ENCODE measurements around the gene SLC6A9.
A peak's percentile ranks its signal among the peaks of the same experiment; 100 is the strongest.

Gene SLC6A9

GRCh38 chr1:44047131-44047530 lies 15.9 kb upstream of the SLC6A9 start:
- no peak for DNase-seq

- DNase-seq, result no peak
Measured at GRCh38 chr1:44045064-44045463, 13.8 kb upstream of the SLC6A9 start.

GRCh38 chr1:44044071-44044801 lies 13.0 kb upstream of the SLC6A9 start:
- DNase-seq, result no peak

GRCh38 chr1:44043176-44044070 lies 12.2 kb upstream of the SLC6A9 start:
- DNase-seq, result no peak

GRCh38 chr1:44040846-44041245 lies 9.6 kb upstream of the SLC6A9 start:
- DNase-seq, result no peak

GRCh38 chr1:44040418-44040817 lies 9.2 kb upstream of the SLC6A9 start:
- no peak for DNase-seq

GRCh38 chr1:44038876-44039657 lies 7.8 kb upstream of the SLC6A9 start:
- no peak for DNase-seq

- no peak for DNase-seq
Measured at GRCh38 chr1:44037154-44037553, 5.9 kb upstream of the SLC6A9 start.

- DNase-seq, result no peak
Measured at GRCh38 chr1:44036409-44037139, 5.3 kb upstream of the SLC6A9 start.

GRCh38 chr1:44035726-44036408 lies 4.6 kb upstream of the SLC6A9 start:
- no peak for DNase-seq

- DNase-seq, result no peak
Measured at GRCh38 chr1:44034976-44035716, 3.9 kb upstream of the SLC6A9 start.

GRCh38 chr1:44034423-44034822 lies 3.2 kb upstream of the SLC6A9 start:
- DNase-seq, result no peak

GRCh38 chr1:44033756-44034155 lies 2.5 kb upstream of the SLC6A9 start:
- no peak for DNase-seq

GRCh38 chr1:44033041-44033575 lies 1.8 kb upstream of the SLC6A9 start:
- no peak for DNase-seq

- no peak for DNase-seq
Measured at GRCh38 chr1:44032170-44032790, 1.0 kb upstream of the SLC6A9 start.

- DNase-seq, result no peak
Measured at GRCh38 chr1:44030605-44031251, 534 bp downstream of the SLC6A9 start.

GRCh38 chr1:44029911-44030604 lies 1.2 kb downstream of the SLC6A9 start:
- peak; percentile 30 for DNase-seq

- no peak for DNase-seq
Measured at GRCh38 chr1:44029260-44029910, 1.9 kb downstream of the SLC6A9 start.

- DNase-seq, result no peak
Measured at GRCh38 chr1:44027320-44027719, 3.9 kb downstream of the SLC6A9 start.
